LNCAP (cell line): Measurements from ENCODE around the gene ALOX5AP.

Experiments used
- CTCF ChIP-seq: fragments of 450-650 bp; IDR thresholded peaks from 2 replicates; pipeline ENCODE4 v1.5.1; 2017; ENCODE audit warnings: mild to moderate bottlenecking

The ALOX5AP gene

GRCh38 chr13:30697177-30697953 is 38.0 kb upstream of the ALOX5AP start:
- no peak for TF ChIP-seq CTCF

- TF ChIP-seq CTCF = no peak
Measured at GRCh38 chr13:30697996-30698401, 37.3 kb upstream of the ALOX5AP start.

- no peak for TF ChIP-seq CTCF
Measured at GRCh38 chr13:30698488-30699005, 36.8 kb upstream of the ALOX5AP start.

GRCh38 chr13:30700364-30700763 is 35.0 kb upstream of the ALOX5AP start:
- no peak for TF ChIP-seq CTCF

GRCh38 chr13:30702006-30702405 is 33.3 kb upstream of the ALOX5AP start:
- no peak for TF ChIP-seq CTCF

- TF ChIP-seq CTCF = no peak
Measured at GRCh38 chr13:30704596-30704995, 30.7 kb upstream of the ALOX5AP start.

GRCh38 chr13:30705680-30706079 is 29.7 kb upstream of the ALOX5AP start:
- no peak for TF ChIP-seq CTCF
